ENCODE data around the gene PIGR.

The PIGR gene

DNA sequence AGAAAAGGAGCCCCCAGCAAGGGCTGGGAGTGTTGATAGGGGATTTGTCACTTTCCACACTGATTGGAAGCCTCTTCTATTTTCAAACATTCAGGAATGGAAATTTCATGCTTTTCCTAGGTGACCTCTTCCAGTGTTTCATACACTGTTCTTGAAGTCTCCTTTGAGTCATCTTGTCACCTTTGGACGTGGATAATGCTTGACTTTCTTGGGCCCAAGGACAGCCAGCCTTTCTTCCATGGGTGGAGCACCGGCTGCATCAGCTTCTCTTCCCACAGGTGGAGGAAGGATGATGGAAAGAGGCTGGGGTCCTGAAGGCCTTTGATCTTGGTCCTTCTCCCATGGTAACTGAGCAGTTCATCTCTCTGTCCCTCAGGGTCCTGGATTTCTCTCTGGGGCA, 11.9 kb upstream of the PIGR start:
- no peak for DNase-seq

GRCh38 chr1:206957639-206958038, 11.4 kb upstream of the PIGR start:
- no peak for DNase-seq

DNA sequence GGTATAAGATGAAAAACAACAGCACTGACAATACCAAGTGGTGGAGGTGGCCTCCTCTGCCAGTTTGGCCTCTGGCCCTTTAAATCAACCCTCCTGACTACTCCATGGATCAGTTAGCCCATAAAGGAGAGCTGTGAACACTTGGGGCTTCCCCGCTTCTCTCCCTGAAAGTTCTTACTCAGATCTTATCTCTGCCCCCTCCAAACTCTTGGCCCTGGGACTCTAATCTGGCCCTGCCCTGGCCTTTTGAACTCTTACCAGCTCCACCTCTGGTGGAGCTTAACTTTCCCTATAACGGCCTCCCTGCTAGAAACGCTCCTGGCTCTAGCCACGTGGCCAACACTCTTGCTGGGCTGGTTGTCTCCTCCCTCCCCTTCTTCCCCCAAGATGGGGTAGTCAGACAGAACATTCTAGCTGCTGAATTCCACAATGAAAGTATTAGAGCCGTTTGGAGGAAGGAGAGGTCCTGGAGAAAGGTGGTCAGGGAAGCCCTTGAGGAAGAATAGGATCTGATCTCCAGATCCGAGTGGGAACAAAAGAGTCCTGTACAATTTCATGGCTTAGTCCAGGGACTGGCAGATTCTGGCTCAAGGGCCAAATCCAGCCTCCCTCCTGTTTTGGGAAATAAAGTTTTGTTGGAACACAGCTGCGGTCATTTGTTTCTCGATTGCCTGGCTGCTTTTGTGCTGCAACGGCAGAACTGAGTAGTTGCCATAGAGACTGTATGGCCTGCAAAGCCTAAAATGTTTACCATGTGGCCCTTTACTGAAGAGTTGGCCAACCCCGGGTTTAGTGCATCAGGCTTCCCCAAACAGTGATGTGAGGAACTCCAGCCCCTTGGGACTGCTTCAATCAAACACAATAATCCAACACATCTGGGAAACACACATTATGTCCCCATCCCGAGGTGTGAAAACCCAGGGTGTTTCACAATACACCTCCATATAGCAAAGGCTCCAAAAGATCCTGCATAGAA, 9.5 kb upstream of the PIGR start:
- peak; percentile 26 for DNase-seq

DNA sequence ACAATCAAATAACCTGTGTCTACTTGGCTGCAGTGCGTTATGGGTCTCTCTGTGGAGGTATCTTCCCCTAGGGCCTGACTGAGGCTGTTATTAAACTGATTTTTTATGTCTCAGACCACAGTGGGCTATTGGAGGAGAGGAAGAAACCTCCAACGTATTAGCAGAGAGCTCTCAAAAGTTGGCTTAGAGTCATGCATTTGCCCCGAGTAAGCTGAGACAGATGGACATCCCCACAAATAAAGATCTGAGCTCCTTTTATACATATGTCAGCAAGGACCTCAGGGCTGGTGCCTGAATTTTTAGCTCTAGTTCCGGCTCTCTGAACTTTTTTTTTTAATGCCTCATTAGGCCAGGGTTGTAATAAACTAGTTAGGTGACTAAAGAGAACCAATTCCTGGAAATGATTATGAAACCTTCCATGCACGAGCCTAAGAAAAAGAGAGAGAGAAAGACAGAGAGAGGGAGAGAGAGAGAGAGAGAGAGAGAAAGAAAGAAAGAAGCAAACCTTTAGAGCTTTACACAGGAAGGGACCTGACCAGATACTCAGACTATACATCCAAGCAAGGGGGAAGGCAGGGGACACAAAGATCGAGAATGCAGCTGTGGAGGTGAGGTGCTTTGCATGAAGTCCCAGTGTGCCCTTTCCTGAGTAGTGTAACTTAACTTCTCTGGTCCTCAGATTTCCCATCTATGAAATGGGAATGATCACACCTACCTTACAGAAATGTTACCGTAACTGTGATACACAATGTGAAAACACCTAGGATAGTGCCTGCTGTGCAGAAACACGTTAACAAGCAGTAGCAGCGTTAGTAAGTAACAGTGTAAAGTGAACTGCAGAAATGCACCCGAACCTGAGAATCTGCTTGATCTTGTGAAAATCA, 8.4 kb upstream of the PIGR start:
- no peak for DNase-seq

GRCh38 chr1:206953626-206954025, 7.4 kb upstream of the PIGR start:
- DNase-seq, result no peak

GRCh38 chr1:206953126-206953525, 6.9 kb upstream of the PIGR start:
- DNase-seq, result no peak

DNA sequence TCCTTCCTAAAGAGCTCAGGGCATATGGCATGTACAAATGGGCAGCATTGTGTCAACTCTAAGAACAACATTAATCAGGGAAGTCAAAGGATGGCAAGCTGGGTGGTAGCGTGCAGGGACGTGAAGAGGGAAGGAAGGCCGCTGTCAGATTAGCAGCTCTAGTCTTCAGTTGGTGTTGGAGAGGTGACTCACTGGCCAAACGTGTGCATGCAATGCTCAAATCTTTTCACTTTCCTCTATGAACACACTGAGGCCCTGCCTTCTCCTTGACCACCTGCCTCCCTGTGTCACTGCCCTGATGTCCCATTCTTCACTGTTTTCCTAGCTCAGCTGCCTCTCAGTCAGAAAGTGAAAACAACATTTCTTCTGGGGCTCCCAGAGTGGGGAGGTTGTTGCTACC, 5.9 kb upstream of the PIGR start:
- DNase-seq, result no peak

GRCh38 chr1:206951318-206952100, 5.2 kb upstream of the PIGR start:
- no peak for DNase-seq

DNA sequence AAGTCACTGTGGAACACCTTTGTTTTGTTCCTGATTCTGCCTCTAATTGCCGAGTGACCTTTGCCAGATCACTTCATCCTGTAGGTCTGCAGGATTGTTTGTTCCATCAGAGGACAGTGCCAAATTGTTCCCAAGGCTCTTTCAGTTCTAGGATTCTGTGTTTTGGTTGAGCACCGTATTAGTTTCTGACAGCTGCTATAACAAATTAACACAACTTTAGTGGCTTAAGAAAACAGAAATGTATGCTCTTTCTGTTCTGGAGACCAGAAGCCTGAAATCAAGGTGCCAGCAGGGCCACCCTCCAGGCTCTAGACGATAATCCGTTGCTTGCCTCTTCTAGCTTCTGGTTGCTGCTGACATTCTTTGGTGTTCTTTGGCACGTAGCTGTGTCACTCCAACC, 3.4 kb upstream of the PIGR start:
- no peak for DNase-seq

DNA sequence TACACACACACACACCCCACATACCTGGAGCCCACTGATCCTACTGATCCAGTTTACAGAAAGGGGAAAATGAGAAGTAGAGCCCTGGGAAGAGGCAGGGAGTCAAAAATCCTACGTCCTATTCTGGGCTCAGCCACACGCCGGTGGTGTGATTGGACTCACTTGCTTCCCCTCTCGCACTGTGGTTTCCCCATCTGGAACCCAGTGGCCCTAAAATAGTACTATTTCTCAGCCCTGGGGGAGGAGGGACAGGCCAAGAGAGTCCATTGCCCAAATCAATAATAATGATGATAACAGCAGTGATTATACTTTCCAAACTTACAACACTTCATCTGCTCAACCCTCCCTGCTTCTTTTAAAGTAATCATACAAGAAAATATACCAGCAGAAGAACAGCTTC, 2.9 kb upstream of the PIGR start:
- no peak for DNase-seq

DNA sequence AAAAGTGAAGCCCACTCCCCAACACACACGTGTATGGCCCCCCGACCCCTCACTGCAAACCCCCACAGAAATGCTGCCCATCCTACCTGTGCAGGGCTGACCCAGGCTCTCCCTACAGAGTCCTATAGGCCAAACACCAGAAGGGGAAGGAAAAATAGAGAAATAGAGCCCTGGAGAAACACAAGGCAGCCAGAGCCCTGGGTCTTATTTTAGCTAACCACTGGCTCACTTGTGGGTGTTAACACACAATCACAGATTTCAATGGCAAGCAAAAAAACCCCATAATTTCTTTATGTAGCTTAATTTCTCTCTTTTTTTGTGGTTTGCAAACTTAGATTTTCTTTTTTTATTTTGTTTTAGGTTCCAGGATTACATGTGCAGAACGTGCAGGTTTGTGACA, 989 bp upstream of the PIGR start:
- no peak for DNase-seq

GRCh38 chr1:206945779-206946178, 487 bp downstream of the PIGR start:
- DNase-seq, result no peak

DNA sequence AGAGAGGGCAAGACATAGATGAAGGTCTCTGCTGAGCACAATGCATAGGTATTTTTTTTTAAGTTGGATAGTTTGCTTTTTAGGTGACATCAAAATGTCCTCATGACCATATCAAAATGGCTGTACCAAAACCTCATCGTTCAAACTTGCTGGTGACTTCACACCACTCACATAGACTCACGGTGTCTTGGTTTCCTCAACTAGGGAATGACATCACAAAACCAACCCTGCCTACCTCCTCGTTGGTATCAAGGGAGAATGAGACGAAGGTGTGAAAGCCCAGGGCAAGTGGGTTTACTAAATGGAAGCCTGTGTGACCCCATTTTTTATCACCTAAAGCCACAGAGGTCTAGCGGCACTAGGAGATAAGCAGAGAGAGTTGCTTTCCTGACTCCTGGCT, 1.6 kb downstream of the PIGR start:
- DNase-seq, result no peak

- DNase-seq, result no peak
Observed at GRCh38 chr1:206941766-206942418, 4.4 kb downstream of the PIGR start.

- DNase-seq, result no peak
Observed at GRCh38 chr1:206940588-206940936, 5.7 kb downstream of the PIGR start.

DNA sequence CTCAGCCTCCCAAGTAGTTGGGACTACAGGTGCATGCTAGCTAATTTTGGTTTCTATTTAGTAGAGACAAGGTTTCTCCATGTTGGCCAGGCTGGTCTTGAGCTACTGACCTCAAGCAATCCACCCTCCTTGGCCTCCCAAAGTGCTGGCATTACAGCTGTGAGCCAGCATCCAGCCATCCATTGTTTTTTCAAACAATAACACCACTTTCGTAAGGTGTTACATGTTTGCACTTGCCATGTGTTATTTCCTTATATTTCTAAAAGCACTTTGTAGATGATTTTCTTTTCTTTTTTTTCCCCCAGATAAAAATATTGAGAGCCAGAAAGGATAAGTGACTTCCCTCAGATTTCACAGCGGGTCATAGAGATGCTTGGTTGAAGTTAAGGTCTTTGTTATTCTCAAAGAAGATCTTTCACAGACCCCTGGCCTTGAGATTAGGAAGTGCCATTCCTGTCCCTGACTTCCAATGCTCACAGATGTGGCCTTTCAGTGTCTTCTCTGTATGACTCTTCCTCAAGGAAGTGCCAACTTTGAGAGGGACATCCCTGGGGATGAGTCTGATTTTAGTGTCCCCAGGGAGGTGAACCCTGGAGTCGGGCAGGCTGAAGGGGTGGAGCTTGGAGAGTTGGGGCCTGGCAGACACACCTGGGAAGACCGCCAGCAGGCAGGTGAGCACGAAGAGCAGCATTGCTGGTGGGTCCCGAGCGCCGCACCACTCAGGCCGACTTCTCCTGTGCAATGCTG, 6.3 kb downstream of the PIGR start:
- DNase-seq, result no peak

- no peak for DNase-seq
Observed at GRCh38 chr1:206939131-206939530, 7.1 kb downstream of the PIGR start.

DNA sequence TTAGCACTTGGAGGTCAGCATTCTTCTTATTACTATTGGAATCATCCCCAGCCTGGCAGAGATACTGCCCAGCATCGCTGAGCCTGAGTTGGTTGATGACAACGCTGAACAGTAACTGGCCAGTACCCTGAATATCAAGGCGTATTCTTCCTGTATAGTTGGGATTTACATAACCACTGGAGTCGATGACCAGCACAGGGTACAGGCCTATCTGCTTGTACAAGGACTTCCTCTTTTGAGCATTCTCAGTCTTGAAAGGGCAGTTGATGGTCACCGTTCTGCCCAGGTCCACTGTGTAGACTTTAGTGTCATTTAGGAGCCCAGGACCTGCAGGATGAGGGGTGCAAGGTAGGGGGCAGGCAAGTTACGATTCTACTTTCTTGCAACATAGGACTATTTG, 8.8 kb downstream of the PIGR start:
- no peak for DNase-seq

DNA sequence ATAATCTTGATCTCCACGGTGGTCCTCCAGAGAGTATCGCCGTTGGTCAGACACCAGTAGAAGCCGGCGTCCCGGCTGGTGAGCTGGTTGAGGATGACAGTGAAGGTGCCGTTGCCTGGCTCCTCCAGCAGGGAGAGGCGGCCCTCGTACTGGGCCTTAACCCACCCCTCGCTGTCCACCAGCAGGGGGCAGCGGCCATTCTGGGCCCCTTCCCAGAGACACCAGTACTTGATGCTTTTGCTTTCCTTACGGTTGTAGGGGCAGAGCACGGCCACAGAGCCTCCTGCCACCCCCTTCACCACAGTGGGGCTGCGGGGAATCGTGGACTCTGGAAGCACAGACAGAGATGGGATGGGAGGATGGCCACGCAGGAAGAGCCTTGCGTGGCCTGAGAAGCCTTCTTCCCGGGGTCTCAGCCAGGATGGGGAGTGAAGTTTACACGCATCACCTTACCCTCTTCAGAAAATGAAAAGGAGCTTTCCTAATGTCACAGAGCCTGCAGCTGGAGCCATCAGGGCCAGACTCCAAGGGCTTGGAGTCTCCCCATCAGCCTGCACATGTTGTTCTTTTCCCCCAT, 10.7 kb downstream of the PIGR start:
- peak; percentile 76 for DNase-seq

DNA sequence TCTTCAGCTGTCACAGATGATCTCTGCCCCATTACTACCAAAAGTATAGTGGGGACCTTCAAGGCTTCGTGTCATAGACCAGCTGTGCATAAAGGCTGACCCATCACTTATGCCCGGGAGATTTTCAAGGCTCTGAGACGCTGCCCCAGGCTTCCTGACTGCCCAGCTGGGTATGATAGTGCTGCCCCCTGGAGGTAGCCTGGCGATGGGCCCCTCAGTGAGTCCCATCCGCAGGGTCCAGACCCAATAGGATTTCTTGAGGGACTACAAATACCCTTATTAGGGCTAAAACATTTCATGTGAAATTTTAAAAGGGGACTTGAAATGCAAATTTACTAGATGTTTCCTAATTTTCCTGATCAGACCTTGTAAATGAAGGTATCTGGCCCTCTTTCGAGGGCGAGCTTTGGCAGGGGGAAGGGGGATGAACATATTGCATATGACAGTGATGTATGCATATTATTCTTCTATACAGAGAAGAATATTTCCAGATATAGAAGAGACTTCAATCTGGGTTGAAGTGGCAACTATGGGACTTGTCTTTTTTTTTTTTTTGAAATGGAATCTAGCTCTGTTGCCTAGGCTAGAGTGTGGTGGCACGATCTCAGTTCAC, 12.8 kb downstream of the PIGR start:
- peak; percentile 83 for DNase-seq

- DNase-seq, result no peak
Observed at GRCh38 chr1:206932177-206932576, 14.1 kb downstream of the PIGR start.

Measured in stimulated activated CD4-positive, alpha-beta T cell treated with anti-CD3 and anti-CD28 coated beads, Interleukin-15, amount 100 ng/mL, for 24 hours (primary cell).